SK-N-SH treated with all-trans-retinoic acid at 6 μM for 48 hours (cell line): Measurements from ENCODE around the gene ARSB.

ENCODE experiments used
- ATAC-seq: fragments of 200-7000 bp; cut with Tn5 transposase; 3 replicates; pipeline ENCODE4 v1.9.1; 2020; ENCODE audit warnings: mild to moderate bottlenecking, moderate library complexity
- ARNTL ChIP-seq: fragments of 450-650 bp; formaldehyde crosslinking; IDR thresholded peaks from 2 replicates; pipeline ENCODE4 v1.5.0; 2020; ENCODE audit warnings: low read depth, mild to moderate bottlenecking, moderate library complexity, borderline replicate concordance
- BACH2 ChIP-seq: fragments of 250-450 bp; sonication (Bioruptor Pico); IDR thresholded peaks from 2 replicates; pipeline ENCODE4 v1.9.0; 2021; ENCODE audit warnings: mild to moderate bottlenecking, borderline replicate concordance
- CSDC2 ChIP-seq: fragments of 250-450 bp; sonication (Bioruptor Pico); IDR thresholded peaks from 2 replicates; pipeline ENCODE4 v1.5.0; 2020; ENCODE audit warnings: mild to moderate bottlenecking, moderate library complexity
- CSRNP3 ChIP-seq: fragments of 250-450 bp; sonication (Bioruptor Pico); IDR thresholded peaks from 2 replicates; pipeline ENCODE4 v1.5.1; 2021; ENCODE audit warnings: mild to moderate bottlenecking, moderate library complexity
- GLIS3 ChIP-seq: fragments of 250-450 bp; sonication (Bioruptor Pico); IDR thresholded peaks from 2 replicates; pipeline ENCODE4 v1.5.0; 2020; ENCODE audit warnings: mild to moderate bottlenecking, moderate library complexity
- ISL1 ChIP-seq: fragments of 250-450 bp; sonication (Bioruptor Pico); IDR thresholded peaks from 2 replicates; pipeline ENCODE4 v2.1.2; 2022; ENCODE audit warnings: mild to moderate bottlenecking, moderate library complexity
- PATZ1 ChIP-seq: fragments of 250-450 bp; sonication (Bioruptor Pico); IDR thresholded peaks from 2 replicates; pipeline ENCODE4 v1.8.0; 2020; ENCODE audit warnings: mild to moderate bottlenecking, moderate library complexity, borderline replicate concordance
- PPARA ChIP-seq: fragments of 250-450 bp; sonication (Bioruptor Pico); IDR thresholded peaks from 2 replicates; pipeline ENCODE4 v1.5.0; 2020; ENCODE audit warnings: mild to moderate bottlenecking, borderline replicate concordance
- SNAI2 ChIP-seq: fragments of 250-450 bp; sonication (Bioruptor Pico); IDR thresholded peaks from 2 replicates; pipeline ENCODE4 v1.5.0; 2020; ENCODE audit warnings: mild to moderate bottlenecking, moderate library complexity
- TOX ChIP-seq: fragments of 250-450 bp; sonication (Bioruptor Pico); IDR thresholded peaks from 2 replicates; pipeline ENCODE4 v1.8.0; 2021; ENCODE audit warnings: mild to moderate bottlenecking, moderate library complexity, borderline replicate concordance
- ZNF565 ChIP-seq: fragments of 450-650 bp; formaldehyde crosslinking; conservative IDR thresholded peaks from 2 replicates; pipeline ENCODE4 v1.5.0; 2020; ENCODE audit warnings: low read depth, mild to moderate bottlenecking, moderate library complexity
- ZNF70 ChIP-seq: fragments of 450-650 bp; formaldehyde crosslinking; IDR thresholded peaks from 2 replicates; pipeline ENCODE4 v1.5.0; 2020; ENCODE audit warnings: mild to moderate bottlenecking, moderate library complexity
- ZNF8 ChIP-seq: fragments of 450-650 bp; formaldehyde crosslinking; IDR thresholded peaks from 2 replicates; pipeline ENCODE4 v1.5.0; 2020; ENCODE audit warnings: mild to moderate bottlenecking, moderate library complexity
- TF ChIP-seq, protein P1 (sequence below): fragments of 250-450 bp; sonication (Bioruptor Pico); IDR thresholded peaks from 2 replicates; pipeline ENCODE4 v1.5.0; 2020; ENCODE audit warnings: mild to moderate bottlenecking, moderate library complexity
- TF ChIP-seq, protein P2 (sequence below): fragments of 250-450 bp; sonication (Bioruptor Pico); IDR thresholded peaks from 2 replicates; pipeline ENCODE4 v1.5.1; 2020; ENCODE audit warnings: low read depth, mild to moderate bottlenecking, moderate library complexity
- TF ChIP-seq, protein P3 (sequence below): fragments of 250-450 bp; sonication (Bioruptor Pico); IDR thresholded peaks from 2 replicates; pipeline ENCODE4 v1.8.0; 2021; ENCODE audit warnings: low read depth, mild to moderate bottlenecking, moderate library complexity, borderline replicate concordance

ARSB gene

DNA sequence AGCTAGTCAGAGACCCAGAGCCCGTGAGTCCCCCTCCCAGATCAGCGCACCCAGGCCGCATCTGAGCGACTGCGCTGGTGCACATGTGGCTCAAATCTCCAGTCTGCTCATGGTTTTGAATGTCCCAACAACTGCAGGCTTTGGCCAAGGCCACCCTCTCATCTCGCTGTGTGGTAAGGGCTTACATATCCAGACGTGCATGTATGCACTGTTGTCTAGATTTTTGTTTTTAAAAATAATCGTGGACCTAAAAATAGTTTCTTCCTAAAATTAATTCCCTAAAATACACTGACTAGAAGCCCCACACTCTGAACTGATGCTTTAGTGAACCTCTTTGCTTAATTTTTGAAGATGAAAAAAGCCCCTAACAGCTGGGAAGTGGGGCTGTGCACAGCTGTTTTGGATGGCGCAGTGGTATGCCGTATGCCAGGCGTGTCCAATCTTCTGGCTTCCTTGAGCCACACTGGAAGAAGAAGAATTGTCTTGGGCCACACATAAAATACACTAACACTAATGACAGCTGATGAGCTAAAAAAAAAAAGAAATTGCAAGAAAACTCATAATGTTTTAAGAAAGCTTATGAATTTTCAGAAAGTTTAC is 193.5 kb downstream of the ARSB start (continued):
- no peak for TF ChIP-seq ZNF8
- no peak for TF ChIP-seq CSRNP3

- no peak for ATAC-seq
- TF ChIP-seq BACH2 (CRISPR knock-in tag) = no peak
- no peak for TF ChIP-seq TOX (CRISPR knock-in tag)
- TF ChIP-seq, protein P1, sequence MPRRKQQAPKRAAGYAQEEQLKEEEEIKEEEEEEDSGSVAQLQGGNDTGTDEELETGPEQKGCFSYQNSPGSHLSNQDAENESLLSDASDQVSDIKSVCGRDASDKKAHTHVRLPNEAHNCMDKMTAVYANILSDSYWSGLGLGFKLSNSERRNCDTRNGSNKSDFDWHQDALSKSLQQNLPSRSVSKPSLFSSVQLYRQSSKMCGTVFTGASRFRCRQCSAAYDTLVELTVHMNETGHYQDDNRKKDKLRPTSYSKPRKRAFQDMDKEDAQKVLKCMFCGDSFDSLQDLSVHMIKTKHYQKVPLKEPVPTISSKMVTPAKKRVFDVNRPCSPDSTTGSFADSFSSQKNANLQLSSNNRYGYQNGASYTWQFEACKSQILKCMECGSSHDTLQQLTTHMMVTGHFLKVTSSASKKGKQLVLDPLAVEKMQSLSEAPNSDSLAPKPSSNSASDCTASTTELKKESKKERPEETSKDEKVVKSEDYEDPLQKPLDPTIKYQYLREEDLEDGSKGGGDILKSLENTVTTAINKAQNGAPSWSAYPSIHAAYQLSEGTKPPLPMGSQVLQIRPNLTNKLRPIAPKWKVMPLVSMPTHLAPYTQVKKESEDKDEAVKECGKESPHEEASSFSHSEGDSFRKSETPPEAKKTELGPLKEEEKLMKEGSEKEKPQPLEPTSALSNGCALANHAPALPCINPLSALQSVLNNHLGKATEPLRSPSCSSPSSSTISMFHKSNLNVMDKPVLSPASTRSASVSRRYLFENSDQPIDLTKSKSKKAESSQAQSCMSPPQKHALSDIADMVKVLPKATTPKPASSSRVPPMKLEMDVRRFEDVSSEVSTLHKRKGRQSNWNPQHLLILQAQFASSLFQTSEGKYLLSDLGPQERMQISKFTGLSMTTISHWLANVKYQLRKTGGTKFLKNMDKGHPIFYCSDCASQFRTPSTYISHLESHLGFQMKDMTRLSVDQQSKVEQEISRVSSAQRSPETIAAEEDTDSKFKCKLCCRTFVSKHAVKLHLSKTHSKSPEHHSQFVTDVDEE (CRISPR knock-in tag) = no peak
- no peak for TF ChIP-seq PPARA (CRISPR knock-in tag)
- no peak for TF ChIP-seq SNAI2 (CRISPR knock-in tag)
- no peak for TF ChIP-seq ARNTL (CRISPR knock-in tag)
- TF ChIP-seq ZNF70 (CRISPR knock-in tag) = no peak
- no peak for TF ChIP-seq PATZ1 (CRISPR knock-in tag)
- no peak for TF ChIP-seq CSRNP3
- no peak for TF ChIP-seq ZNF565 (CRISPR knock-in tag)
Measured at GRCh38 chr5:78787783-78788182, 197.3 kb downstream of the ARSB start.

DNA sequence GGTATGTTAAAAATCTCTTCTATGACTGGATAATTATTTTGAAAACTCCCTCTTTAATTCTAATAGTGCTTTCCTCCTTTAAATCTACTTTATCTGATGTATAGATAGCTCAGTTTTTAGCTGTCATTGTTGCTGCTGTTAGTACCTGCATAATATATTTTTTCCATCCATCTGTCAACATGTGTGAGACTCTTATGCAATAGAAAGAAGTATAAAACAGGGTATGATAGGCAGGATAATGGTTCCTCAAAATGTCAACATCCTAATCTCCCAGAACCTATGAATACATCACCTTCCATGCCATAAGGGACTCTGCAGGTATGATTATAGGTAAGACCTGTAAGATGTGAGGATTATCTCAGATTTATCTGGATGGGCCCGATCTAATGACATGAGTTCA is 199.7 kb downstream of the ARSB start:
- TF ChIP-seq, protein P2, sequence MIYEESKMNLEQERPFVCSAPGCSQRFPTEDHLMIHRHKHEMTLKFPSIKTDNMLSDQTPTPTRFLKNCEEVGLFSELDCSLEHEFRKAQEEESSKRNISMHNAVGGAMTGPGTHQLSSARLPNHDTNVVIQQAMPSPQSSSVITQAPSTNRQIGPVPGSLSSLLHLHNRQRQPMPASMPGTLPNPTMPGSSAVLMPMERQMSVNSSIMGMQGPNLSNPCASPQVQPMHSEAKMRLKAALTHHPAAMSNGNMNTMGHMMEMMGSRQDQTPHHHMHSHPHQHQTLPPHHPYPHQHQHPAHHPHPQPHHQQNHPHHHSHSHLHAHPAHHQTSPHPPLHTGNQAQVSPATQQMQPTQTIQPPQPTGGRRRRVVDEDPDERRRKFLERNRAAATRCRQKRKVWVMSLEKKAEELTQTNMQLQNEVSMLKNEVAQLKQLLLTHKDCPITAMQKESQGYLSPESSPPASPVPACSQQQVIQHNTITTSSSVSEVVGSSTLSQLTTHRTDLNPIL (CRISPR knock-in tag) = no peak
- TF ChIP-seq, protein P3, sequence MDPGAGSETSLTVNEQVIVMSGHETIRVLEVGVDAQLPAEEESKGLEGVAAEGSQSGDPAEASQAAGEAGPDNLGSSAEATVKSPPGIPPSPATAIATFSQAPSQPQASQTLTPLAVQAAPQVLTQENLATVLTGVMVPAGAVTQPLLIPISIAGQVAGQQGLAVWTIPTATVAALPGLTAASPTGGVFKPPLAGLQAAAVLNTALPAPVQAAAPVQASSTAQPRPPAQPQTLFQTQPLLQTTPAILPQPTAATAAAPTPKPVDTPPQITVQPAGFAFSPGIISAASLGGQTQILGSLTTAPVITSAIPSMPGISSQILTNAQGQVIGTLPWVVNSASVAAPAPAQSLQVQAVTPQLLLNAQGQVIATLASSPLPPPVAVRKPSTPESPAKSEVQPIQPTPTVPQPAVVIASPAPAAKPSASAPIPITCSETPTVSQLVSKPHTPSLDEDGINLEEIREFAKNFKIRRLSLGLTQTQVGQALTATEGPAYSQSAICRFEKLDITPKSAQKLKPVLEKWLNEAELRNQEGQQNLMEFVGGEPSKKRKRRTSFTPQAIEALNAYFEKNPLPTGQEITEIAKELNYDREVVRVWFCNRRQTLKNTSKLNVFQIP (CRISPR knock-in tag) = no peak
- no peak for TF ChIP-seq BACH2 (CRISPR knock-in tag)
- no peak for TF ChIP-seq SNAI2 (CRISPR knock-in tag)
- ATAC-seq = no peak

GRCh38 chr5:78783434-78784130 is 201.5 kb downstream of the ARSB start:
- TF ChIP-seq ISL1 (CRISPR knock-in tag) = no peak
- no peak for TF ChIP-seq CSDC2 (CRISPR knock-in tag)
- no peak for TF ChIP-seq ZNF70 (CRISPR knock-in tag)
- TF ChIP-seq GLIS3 = no peak
- TF ChIP-seq PATZ1 (CRISPR knock-in tag) = no peak
- TF ChIP-seq, all 23 proteins: peak for 0
- ATAC-seq = no peak
